Measurements from ENCODE around the gene CYTH4. TPM values are rescaled to one million over a fixed set of nuclear protein-coding genes. Genes with fewer than 3 reads are reported as not detected.

Gene CYTH4
- total RNA-seq, 4 donors from 2014 or later, result 0.55 to 4.3 (median 2.7) TPM

GRCh38 chr22:37284805-37285355 lies 2.6 kb downstream of the CYTH4 start:
- peak overlapping the region; percentile 39 for H3K4me3 ChIP-seq
- no peak for DNase-seq (ENCODE audit: low spot score in 2 of 2)

GRCh38 chr22:37285937-37286336 lies 3.6 kb downstream of the CYTH4 start:
- Histone ChIP-seq H3K4me1 (no peaks in the 10 kb centered on the region), H3K27me3 (peaks cover 57% of the 10 kb centered on the region), H3K9me3 (no peaks in the 10 kb centered on the region), H3K4me3 (no peak overlapping the region), H3K36me3 (no peaks in the 10 kb centered on the region), H3K27ac (no peak overlapping the region)
- WGBS, result 82% methylated on average over 10 of the region's 10 CpGs
- TF ChIP-seq POLR2AphosphoS5 (IDR thresholded peaks at IDR 0.05), result no peak
- no peak for TF ChIP-seq POLR2A (IDR thresholded peaks at IDR 0.05)
- no peak for TF ChIP-seq EP300 (IDR thresholded peaks at IDR 0.05)
- TF ChIP-seq CTCF (IDR thresholded peaks at IDR 0.05), result no peak
- no peak for DNase-seq (ENCODE audit: low spot score in 2 of 2)

More at GRCh38 chr22:37284805-37285355, 2.6 kb downstream of the CYTH4 start:
- TF ChIP-seq POLR2AphosphoS5 (IDR thresholded peaks at IDR 0.05), result no peak
- no peak for TF ChIP-seq EP300 (IDR thresholded peaks at IDR 0.05)
- TF ChIP-seq CTCF (IDR thresholded peaks at IDR 0.05), result no peak
- no peak for TF ChIP-seq POLR2A (IDR thresholded peaks at IDR 0.05)
- Histone ChIP-seq H3K4me1 (no peaks in the 10 kb centered on the region), H3K9me3 (no peaks in the 10 kb centered on the region), H3K27ac (no peak overlapping the region), H3K36me3 (no peaks in the 10 kb centered on the region), H3K27me3 (peaks cover 57% of the 10 kb centered on the region)
- WGBS, result 30% methylated on average over 14 of the region's 14 CpGs

- no peaks in the 10 kb centered on the region for H3K9me3 ChIP-seq
- DNase-seq (ENCODE audit: low spot score in 2 of 2), result no peak
- H3K36me3 ChIP-seq, result no peaks in the 10 kb centered on the region
- peaks cover 47% of the 10 kb centered on the region for H3K27me3 ChIP-seq
- H3K27ac ChIP-seq, result no peak overlapping the region
- 85% methylated on average over 10 of the region's 10 CpGs for WGBS
- H3K4me1 ChIP-seq, result no peaks in the 10 kb centered on the region
- H3K4me3 ChIP-seq, result no peak overlapping the region
- TF ChIP-seq POLR2A (IDR thresholded peaks at IDR 0.05) (no peak), POLR2AphosphoS5 (IDR thresholded peaks at IDR 0.05) (no peak)
Observed at GRCh38 chr22:37287550-37287951, 5.2 kb downstream of the CYTH4 start.

- no peaks in the 10 kb centered on the region for H3K4me1 ChIP-seq
- peaks cover 40% of the 10 kb centered on the region for H3K27me3 ChIP-seq
- no peak for DNase-seq (ENCODE audit: low spot score in 2 of 2)
- H3K36me3 ChIP-seq, result no peaks in the 10 kb centered on the region
- H3K27ac ChIP-seq, result no peak overlapping the region
- WGBS, result 92% methylated on average over 6 of the region's 7 CpGs
- H3K9me3 ChIP-seq, result no peaks in the 10 kb centered on the region
- no peak for TF ChIP-seq POLR2AphosphoS5 (IDR thresholded peaks at IDR 0.05)
- no peak overlapping the region for H3K4me3 ChIP-seq
Observed at GRCh38 chr22:37288521-37288920, 6.2 kb downstream of the CYTH4 start.

GRCh38 chr22:37289156-37289735 lies 6.9 kb downstream of the CYTH4 start:
- no peak overlapping the region for H3K4me3 ChIP-seq

More at GRCh38 chr22:37289156-37289735, 6.9 kb downstream of the CYTH4 start:
- no peak for DNase-seq (ENCODE audit: low spot score in 2 of 2)
- Histone ChIP-seq H3K27ac (no peak overlapping the region), H3K36me3 (no peaks in the 10 kb centered on the region), H3K27me3 (peaks cover 36% of the 10 kb centered on the region), H3K9me3 (no peaks in the 10 kb centered on the region), H3K4me1 (no peaks in the 10 kb centered on the region)
- TF ChIP-seq POLR2A (IDR thresholded peaks at IDR 0.05) (no peak), POLR2AphosphoS5 (IDR thresholded peaks at IDR 0.05) (no peak), EP300 (IDR thresholded peaks at IDR 0.05) (no peak), CTCF (IDR thresholded peaks at IDR 0.05) (no peak)
- 83% methylated on average over 7 of the region's 7 CpGs for WGBS
